ENCODE measurements around the gene OTUB2. TPM values are rescaled to one million over a fixed set of nuclear protein-coding genes. Genes with fewer than 3 reads are reported as not detected.
A peak's percentile ranks its signal among the peaks of the same experiment; 100 is the strongest.

Gene OTUB2
- total RNA-seq, result 4.9 TPM

DNA sequence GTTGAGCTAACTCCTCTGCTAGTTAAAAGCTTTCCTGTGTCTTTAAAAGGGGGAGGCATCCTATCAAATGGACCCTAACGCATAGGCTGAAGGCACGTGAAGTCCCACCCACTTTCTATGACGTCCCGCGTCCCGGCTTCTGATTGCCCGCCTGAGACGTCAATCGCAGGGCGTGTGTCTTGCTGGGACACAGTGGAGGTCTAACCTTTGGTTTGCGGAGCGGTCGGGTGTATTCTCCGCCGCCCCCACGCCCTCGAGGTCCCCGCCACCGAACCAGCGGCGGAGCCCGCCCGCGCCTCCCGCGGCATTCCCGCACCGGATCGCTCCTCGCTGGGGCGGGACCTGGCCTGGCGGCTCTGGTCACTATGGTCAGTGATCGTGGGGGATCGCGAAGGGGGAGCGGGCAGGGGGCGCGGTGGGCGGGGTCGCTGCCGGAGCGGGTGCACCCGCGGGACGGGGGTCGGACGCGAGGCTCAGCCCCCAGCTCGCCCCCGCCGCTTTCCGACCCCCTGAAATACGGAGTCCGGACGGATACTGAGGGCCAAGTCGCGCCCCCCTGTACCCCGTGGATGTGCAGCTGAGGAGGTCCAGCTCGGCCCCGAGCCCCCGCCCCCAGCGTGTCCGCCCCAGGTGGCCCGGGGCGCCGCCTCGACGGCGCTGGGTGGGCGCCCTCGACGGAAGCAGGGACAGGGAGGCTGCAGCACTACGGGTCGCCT lies at the start of gene OTUB2:
Gene OTUB2, plus strand, starts transcription at position 168 of the 716 bp plus-strand sequence. Its CDS starts 198 bp downstream, at position 366.
- peak; percentile 97 for FAIRE-seq

DNA sequence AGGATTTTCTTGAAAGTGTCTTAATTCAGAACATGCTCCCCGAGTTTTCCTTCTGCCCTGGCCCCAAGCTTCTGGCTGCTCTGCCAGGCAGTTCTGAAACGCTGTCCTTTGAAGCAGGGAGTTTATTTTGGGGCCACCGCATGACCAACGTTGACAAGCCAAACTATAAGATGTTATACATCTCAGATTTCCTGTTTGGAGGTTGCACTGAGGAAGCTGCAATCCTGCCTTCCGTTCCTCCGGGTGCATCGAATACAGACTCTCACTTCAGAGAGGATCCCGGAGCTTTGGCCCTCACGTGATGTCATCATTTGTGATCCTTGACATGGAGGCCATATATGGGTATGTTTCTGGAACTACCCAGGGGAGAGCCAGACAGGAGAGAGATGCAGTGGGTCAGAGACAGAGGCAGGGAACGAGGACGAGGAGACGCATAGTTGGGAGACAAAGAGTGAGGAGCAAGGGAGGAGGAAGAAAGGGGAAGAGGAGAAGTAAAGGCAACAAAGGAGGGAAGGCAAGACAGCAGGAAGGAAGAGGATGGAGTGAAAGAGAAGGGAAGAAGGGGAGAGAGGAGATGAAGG lies 49.6 kb upstream of the OTUB2 start, which contains the start of gene ASB2:
Gene ASB2, minus strand, starts transcription at position 94 of the 581 bp plus-strand sequence. CDS start 12,031 bp downstream, outside the sequence.
- FAIRE-seq (no peak), DNase-seq (ENCODE audit: low spot score in 2 of 2) (no peak)

More for the DNA sequence above, at the start of gene OTUB2:
- DNase-seq (ENCODE audit: low spot score in 2 of 2), result peak; percentile 100

DNA sequence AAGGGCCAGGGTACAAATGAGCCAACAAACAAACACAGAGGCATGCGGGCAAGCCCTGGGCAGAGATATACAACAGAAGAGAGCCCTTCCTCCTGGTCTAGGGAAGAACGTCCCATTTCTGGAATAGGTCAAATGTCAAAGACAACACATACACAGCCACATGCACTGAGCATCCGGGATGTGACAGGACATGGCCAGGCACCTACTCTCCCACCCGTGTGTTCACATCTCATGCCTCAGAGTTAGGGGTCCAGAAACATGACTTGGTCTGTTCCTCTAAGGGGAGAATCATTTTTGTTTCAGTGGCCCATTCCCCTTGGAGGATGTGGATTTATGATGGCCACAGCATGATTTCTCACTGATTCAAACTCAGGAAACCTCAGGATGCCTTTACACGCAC lies 49.0 kb upstream of the OTUB2 start:
- DNase-seq (ENCODE audit: low spot score in 2 of 2) (no peak), FAIRE-seq (no peak)

DNA sequence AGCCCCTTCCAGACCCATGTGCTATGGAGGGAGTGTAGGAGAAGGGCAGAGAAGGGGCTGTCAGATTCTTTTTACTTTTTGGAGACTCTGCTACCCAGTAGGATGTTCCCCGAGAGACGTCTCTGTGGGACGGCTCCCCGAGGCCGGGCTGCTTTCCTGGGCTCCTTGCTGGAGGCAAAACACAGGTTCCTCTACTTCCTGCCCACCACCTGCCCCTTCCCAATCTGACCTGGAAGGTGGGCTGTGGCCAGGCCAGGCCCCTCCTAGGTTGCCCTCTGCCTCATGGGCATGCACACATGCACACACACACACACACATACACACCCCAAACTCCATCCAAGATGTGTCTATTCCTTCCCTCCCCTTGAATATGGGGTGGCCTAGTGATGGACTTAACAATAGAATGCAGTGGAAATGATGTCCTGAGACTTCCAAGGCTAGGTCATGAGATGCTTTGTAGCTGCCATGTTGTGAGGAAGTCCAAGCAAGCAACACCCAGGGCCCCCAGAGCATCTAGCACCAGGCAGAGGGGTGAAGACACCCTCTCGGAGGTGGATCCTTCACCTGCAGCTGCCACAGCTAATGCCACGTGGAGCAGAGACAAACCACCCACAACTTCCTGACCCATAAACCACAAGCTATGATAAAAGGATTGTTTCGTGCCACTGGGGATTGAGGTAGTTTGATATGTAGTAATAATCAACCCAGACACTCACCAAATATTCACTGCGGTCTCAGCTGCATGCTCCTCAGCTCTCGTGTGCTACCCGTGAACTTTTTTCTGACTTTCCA lies 48.2 kb upstream of the OTUB2 start:
- DNase-seq (ENCODE audit: low spot score in 2 of 2) (no peak), FAIRE-seq (no peak)

DNA sequence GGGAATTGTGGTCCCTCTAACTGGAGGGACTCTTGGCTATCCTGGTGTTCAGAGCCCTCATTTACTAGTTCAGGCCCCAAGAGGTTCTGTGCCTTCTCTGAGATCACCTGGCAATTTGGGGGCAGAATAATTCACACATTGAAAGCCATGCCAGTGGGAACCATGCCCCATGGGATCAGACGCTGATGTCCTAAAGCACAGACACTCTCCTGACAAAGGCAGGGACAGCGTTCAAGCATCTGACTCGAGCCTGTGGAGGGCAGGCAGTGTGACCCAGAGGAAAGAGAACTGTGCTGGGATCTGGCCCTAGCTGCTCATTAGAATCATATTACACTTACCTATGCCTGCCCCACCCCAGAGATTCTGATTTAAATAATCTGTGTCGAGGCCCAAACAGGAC lies 47.4 kb upstream of the OTUB2 start:
- DNase-seq (ENCODE audit: low spot score in 2 of 2), result no peak

DNA sequence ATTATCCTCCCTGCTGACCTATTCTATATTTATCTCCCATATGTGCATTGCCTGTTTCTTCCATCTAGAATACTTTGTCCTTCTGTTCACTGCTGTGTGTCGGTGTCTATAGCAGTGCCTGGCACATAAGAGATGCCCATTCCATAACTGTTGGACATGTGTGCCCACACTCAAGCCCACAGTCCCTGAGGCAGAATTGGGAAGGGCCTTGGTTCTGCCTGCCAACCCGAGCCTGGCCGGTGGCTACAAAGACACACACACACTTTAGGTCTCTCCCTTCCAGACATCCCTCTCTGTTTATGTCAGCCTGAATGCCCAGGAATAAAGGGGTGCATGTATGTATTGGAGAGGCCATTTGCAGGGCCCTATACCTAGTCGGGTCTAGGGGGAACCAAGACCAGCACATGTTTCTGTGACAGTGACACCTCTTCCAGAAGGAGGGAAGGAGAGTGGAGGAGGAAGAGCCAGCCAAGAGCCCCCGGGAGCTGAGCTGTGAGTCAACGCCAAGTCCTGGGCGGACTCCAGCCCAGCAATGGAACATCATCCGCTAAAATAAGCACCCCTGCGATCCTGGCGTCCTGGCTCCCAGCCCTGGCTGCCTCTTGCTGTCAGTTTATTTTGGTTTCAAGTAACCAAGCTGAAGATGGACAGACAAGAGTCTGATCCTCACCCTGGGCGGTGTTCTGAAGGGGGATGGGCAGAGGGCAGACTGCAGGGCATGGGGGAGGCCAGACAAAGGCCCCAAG lies 45.5 kb upstream of the OTUB2 start:
- DNase-seq (ENCODE audit: low spot score in 2 of 2) (peak in 1 of 2 donors; percentile 59), FAIRE-seq (no peak)

More for the DNA sequence above, 47.4 kb upstream of the OTUB2 start:
- FAIRE-seq, result no peak

DNA sequence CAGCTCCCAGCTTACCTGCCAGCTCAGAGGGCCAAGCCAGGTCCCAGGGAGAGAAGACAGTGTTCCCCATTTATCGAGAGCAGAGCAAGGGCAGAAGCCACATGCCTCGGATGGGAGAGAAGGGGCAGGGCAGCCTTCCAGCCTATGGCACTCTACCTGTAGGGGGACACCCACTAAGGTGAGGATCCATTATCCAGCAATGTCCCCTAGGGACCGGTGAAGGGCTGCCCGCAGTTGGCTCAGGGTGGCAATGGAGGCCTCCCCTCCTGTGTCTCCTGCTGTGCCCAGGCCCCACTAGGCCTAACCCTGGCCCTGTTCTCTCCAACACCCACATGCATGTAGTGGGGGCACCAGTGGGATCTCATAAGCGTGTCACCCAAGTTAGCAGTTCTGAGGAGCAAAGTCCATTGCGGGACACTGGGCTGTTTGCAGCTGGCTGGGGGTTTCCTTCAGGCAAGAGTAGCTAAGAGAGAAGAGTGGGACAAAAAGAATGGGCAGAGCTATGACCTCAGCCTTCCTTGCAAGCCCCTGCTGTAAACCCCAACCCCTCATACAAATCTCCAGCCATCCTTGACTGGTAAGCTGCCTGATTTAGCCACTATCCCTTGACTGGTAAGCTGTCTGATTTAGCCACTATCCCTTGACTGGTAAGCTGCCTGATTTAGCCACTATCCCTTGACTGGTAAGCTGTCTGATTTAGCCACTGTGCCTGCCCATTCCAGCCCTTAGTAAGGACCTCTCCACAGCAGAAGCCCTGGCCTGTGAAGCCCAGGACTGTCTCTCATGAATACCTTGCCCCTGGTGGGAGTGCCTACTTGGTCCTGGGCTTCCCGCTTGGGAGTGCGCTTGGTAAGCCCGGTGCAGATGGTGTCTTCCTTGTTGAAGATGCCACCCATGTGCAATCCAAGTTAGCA lies 44.6 kb upstream of the OTUB2 start:
- FAIRE-seq, result no peak
- no peak for DNase-seq (ENCODE audit: low spot score in 2 of 2)

DNA sequence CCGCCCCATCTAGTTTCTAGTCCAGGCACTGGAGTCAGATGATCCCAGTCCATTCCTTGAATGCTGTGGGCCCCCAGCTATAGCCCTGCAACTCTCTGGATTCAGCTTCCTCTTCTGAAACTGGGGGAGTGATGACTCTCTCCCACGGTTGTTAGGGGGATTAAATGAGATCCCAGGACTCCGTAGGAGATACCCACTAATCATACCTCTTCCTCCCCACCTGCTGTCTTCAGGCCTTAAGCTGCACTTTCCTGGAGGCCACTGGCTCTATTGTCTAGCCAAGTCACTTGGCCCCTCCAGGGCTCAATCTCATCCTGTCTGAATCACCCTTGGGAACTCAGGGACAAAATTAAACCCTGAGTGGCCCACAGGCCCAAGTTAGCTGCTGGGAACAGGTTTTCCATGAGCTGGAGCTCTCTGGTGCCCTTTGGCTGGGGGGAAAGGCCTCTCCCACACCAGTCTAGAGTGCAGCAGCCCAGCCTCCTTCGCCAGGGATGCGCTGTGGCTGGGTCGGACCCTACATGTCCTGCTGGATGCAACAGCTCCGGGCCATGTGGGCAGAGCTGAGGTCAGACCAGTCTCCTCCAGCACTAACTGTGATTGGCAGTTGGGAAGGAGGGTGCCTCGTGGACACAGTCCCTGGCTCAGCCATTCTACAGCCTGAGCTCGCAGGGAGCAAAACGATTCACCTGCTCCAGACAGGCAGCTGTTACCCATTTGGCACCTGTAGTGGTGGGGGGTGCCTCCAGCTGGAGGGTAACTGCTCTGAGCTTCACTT lies 43.7 kb upstream of the OTUB2 start:
- FAIRE-seq (no peak), DNase-seq (ENCODE audit: low spot score in 2 of 2) (no peak)

DNA sequence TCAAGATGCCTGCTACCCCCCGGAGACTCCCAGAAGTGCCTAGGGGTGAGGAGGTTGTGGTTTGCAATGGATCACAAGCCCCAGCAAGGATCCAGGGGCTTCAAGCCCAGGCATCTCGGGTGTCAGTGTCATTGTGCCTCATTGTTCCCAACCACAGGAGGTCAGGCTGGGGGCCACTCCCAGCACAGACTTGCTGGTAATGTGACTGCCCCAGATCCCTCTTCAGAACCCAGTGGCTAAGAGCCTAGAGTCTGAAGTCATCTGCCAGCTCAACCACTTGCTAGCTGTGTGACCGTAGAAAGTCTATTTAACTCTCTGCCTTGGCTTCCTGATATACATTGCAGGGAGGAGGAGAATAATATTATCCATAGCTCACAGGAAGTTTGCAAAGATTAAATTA lies 42.1 kb upstream of the OTUB2 start:
- FAIRE-seq (no peak), DNase-seq (ENCODE audit: low spot score in 2 of 2) (no peak)

DNA sequence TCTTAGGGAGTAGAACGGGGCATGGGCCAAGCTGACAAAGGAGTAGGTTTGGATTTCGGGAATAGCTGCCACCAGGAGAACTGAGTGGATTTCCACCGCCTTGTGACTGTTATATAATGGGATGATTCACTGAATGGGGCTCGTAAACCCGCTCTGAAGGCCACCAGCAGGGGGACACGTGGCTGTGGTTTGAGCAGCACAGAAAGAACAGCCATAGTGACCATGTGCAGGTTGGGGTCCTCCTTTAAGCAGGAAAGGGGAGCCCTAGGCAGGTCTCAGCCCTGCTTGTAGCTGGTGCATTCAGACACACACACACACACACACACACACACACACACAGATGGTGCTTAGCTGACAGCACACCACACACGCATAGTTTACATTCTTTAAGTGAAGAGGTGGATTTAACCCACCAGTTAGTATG lies 41.1 kb upstream of the OTUB2 start:
- DNase-seq (ENCODE audit: low spot score in 2 of 2) (peak in 1 of 2 donors; percentile 64), FAIRE-seq (no peak)

DNA sequence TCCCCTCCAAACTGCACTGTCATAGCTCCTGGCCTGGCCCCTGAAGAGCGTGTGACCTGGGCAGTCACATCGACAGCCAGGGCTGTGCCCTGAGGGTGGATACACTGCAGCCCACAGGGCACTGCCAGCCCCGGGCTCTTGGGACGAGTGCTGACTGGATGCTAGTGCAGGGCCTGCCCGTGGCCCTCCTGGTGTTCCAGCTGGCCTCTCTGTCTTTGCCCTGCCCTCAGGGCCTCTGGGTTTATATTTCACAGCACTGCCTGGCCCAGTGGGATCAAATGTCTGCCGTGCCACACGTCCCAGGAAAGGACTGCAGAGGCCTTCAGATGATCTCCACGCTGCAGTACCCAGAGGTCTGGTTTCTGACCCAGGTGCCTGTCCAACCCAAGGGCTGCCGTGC lies 39.2 kb upstream of the OTUB2 start:
- FAIRE-seq, result no peak
- no peak for DNase-seq (ENCODE audit: low spot score in 2 of 2)

DNA sequence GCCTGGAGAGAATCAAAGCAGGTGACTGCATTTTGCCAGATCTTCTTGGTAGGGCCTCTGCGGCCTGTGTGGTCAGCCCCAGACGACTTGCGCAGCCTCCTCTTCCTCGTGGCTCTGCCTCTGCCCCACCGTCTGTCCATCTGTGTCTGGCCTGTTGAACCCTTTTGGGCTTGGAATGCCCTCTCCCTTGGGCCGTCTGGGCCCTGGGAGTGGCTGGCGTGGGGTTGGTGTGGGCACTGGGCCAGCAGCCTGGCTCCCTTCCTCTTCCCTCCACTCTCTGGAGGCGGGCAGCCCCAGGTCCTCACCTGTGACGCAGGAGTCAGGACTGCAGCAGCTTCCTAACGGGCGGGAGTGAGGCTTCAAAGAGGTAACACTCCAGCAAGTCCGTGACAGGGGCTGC lies 38.8 kb upstream of the OTUB2 start:
- DNase-seq (ENCODE audit: low spot score in 2 of 2) (no peak), FAIRE-seq (no peak)

DNA sequence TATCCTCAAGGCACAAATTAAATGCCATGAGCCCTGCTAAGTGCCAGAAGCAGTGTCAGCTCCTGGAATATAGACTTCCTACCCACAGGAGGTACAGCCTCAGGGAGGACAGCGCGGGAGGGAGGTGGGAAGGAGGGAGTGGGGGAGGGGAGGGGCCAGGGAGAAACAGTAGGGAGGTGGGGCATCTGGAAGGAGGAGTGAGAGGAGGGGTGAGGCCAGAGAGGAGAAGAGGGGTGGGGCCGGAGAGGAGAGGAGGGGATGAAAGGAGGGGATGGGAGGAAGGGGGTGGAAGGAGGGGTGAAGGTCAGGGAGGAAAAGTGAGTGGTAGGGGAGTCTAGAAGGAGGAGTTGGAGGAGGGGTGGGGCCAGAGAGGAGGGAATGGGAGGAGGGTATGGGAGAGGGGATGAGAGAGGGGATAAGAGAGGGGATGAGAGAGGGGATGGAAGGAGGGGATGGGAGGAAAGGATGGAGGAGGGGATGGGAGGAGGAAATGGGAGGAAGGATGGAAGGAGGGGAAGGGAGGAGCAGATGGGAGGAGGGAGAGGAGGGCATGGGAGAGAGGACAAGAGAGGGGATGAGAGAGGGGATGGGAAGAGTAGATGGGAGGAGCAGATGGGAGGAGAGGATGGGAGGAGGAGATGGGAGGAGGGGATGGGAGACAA lies 38.2 kb upstream of the OTUB2 start:
- FAIRE-seq (no peak), DNase-seq (ENCODE audit: low spot score in 2 of 2) (no peak)

DNA sequence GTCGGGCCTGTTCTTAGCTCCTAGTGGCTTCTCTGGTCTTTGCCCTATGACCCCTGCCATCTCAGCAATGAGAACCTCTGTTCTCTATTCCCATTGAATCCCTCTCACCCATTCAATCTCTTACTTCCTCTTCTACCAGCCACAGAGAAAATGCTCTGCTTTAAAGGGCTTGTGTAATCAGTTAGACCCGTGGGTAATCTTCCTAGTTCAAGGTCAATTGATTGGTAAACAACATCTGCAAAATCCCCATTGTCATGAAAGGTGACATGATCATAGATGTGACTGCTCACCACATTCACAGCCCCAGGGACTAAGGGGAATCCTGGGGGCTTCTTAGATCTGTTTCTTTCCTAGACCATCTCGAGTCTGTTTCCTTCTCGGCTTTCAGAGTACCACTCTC lies 36.2 kb upstream of the OTUB2 start:
- no peak for DNase-seq (ENCODE audit: low spot score in 2 of 2)
- FAIRE-seq, result no peak

DNA sequence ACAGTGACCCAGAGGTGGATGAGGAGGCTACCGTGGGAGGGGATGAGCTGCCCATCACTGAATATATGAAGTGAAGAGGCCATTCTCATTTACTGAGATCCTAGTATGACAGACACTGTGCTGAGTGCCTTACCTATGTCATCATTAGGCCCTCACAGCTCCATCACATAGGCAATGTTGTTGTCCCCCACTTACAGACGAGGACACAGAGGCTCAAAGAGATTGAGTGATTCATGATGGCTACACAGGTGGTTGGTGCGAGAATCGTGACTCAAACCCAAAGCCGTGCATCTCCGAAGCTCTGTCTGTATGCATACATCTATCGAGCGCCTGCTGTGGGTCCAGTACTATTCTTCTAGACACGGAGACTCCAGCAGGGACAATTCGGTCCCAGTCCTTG lies 34.9 kb upstream of the OTUB2 start:
- no peak for DNase-seq (ENCODE audit: low spot score in 2 of 2)
- FAIRE-seq, result no peak

DNA sequence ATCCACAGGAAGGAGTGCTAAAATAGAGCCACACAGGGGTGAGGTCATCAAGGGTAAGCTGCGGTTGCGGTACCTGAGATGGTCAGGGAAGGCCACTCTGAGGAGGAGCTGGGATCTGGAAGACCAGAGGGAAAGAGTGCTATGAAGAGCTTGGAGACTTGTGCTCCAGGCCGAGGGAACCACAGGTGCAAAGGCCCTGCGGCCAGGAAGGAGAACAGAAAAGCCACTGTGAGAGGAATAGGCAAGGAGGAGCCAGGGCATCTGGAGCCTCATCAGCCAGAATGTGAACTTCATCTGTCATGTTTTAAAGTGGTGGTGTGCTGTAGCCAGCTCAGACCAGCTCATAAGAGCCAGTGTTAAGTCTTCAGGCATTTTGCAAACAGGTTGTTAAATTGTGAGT lies 34.5 kb upstream of the OTUB2 start:
- FAIRE-seq (no peak), DNase-seq (ENCODE audit: low spot score in 2 of 2) (no peak)

DNA sequence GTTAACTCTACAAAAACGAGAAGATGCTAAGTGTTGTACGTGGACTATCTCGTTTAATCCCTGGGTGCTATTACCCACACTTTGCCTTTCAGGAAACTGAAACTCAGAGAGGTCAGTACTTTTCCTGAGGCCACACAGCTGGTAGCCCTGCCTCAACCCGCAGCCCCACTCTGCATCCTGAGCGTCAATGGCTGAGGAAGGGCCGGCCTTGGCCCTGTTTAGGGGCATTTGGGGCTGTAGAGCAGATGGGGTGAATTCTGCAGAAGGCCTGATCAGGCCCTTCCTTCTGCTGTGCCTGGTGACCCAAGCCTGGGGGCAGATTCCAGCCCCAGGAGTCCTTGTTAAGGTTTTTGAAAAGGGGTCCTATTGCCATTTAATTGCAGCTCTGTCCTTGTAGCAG lies 32.8 kb upstream of the OTUB2 start:
- DNase-seq (ENCODE audit: low spot score in 2 of 2), result no peak
- FAIRE-seq, result no peak

All from frontal cortex (tissue), 4 donors.